LNCaP clone FGC (cell line): ENCODE results near the gene HK2.

Experiments
- DNase-seq: peaks from one replicate; pipeline ENCODE4 v3.0.0-alpha.2; 2011; ENCODE audit warnings: low read depth
- H3K4me3 ChIP-seq: 2 replicates; pipeline ENCODE4 v1.5.1; 2011; ENCODE audit warnings: mild to moderate bottlenecking, low read depth, low read length, control low read depth
- TF ChIP-seq, protein P1 (sequence below): IDR thresholded peaks from 2 replicates; pipeline ENCODE4 v1.5.1; 2012; ENCODE audit warnings: mild to moderate bottlenecking; ENCODE audit not compliant: control insufficient read depth, insufficient read depth; ENCODE audit errors: extremely low read depth

Gene HK2

DNA sequence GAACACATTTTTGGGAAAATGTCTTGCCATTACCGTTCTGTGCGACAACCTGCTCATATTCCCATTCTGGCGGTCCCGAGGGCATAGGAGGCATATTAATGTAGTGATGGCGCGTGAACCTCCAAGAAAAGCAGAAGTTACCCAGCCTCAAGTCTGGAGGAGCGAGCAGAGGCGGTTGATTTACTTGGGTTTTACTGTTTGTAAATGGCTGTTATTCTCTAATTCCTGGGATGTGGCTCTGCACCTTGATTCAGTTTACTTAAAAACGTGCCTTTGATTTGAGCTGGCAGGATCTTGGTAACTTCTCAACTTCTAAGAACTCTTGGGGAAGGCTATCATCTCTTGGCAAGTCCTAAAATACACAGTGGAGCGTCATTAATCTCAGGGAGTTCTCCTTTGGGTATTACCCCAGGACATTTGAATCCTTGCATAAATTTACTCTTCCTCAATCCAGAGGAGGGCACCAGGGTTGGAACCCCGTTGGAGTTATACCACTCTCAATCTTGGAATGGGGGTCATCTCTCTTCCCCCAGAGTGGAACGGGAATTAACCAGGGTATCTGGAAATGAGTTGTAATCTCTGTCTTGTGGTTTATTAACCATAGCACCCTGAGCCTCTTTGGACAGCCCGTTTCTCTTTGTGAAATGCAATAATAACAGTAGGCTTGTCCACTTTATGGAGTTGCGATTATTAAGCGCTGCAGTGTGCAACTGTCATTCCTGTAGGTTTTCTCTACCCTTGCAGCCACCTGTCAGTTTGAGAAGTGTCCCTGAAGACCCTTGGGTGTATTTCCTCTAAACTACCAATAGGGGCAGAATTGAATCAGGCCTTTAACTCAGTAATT is 2.1 kb downstream of the HK2 start:
- TF ChIP-seq, protein P1, sequence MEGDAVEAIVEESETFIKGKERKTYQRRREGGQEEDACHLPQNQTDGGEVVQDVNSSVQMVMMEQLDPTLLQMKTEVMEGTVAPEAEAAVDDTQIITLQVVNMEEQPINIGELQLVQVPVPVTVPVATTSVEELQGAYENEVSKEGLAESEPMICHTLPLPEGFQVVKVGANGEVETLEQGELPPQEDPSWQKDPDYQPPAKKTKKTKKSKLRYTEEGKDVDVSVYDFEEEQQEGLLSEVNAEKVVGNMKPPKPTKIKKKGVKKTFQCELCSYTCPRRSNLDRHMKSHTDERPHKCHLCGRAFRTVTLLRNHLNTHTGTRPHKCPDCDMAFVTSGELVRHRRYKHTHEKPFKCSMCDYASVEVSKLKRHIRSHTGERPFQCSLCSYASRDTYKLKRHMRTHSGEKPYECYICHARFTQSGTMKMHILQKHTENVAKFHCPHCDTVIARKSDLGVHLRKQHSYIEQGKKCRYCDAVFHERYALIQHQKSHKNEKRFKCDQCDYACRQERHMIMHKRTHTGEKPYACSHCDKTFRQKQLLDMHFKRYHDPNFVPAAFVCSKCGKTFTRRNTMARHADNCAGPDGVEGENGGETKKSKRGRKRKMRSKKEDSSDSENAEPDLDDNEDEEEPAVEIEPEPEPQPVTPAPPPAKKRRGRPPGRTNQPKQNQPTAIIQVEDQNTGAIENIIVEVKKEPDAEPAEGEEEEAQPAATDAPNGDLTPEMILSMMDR = peak; percentile 27; the same call in 1 of the 2 replicates
- no peak for DNase-seq

DNA sequence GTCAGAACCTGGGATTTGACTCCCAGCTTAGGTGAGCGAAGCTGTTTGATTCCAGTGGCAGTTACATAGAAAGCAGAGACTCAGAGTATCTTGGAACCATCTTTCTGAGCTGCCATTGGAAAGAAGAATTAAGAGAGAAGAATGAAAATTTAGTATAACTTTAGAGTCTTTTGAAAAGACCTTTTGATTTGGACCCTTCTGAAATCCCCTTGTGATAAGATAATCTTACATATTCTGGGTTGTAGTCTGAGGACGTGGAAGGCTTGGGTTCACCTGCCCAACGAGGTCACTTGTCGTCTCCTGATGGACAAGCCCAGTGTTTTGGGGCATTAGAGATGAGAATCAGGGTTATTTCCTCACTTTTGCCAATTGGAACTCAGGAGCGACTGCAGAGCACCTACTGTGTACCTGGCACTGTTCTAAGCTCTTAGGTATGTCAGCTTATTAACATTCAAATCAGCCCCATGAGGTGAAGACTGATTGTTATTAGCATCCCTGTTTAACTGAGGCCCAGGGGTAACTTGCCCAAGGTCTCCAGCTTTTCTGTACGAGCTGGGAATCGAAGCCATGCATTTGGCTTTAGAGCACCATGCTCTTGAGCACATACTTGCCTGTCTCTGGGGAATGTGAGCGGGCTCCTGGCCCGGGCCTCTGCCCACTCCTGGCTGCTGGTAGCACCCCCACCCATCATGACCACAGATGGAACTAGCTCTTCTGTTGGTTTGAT is 2.9 kb downstream of the HK2 start:
- H3K4me3 ChIP-seq = no peak overlapping the region
- no peak for DNase-seq
- TF ChIP-seq, protein P1 = no peak

More for the DNA sequence above, 2.1 kb downstream of the HK2 start:
- H3K4me3 ChIP-seq = peak overlapping the region; percentile 72

- TF ChIP-seq, protein P1 = no peak
- H3K4me3 ChIP-seq = no peak overlapping the region
- DNase-seq = no peak
These were observed 7.7 kb downstream of the HK2 start for GRCh38 chr2:74841641-74842040.

- TF ChIP-seq, protein P1 = no peak
- H3K4me3 ChIP-seq = no peak overlapping the region; the same call in 1 of the 2 replicates
- DNase-seq = no peak
These were observed 9.5 kb downstream of the HK2 start for GRCh38 chr2:74843433-74843832.

DNA sequence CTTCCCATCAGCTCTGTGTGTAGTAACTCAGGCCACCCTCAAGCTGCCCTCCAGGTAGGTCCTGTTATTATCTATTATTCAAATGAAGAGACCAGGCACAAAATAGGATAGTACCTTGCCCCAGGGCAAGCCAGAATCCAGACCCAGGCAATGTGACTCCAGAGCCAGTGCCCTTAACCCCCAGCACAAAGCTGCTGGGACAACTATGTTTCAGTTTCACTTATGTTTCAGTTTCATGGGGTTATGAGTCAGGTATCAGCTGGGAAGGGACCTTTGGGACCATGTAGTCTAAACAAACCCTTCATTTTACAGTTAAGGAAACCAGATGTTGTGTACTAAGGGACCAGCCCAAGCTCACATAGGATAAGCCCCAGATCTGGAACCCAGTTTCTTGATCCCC is 10.0 kb downstream of the HK2 start:
- TF ChIP-seq, protein P1 = no peak
- H3K4me3 ChIP-seq = no peak overlapping the region; the same call in 1 of the 2 replicates
- no peak for DNase-seq

DNA sequence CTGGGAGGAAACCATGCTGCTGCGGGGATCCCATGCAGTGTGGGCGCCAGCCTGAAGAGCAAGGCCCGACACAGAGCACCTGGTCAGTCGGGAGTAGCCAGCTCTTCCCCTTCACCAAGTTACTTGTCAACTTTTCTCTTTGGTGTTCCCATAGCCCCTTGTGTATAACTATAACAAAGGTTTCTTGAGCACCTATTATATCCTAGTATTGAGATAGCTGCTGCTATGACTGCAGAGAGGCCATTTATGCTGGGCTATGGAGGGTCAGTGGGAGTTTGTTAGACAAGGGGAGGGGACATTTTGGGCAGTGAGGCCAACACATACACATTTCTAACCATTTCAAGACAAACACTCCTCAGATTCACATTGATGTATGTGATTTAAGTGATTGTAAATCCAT is 10.8 kb downstream of the HK2 start:
- H3K4me3 ChIP-seq = no peak overlapping the region
- TF ChIP-seq, protein P1 = no peak
- DNase-seq = no peak
